ENCODE data around the gene PCDH12. TPM values are rescaled to one million over a fixed set of nuclear protein-coding genes. Genes with fewer than 3 reads are reported as not detected.

PCDH12 gene
- total and polyA plus RNA-seq, 4 experiments from 2014 or later, result 0.13 to 0.31 TPM; not detected in 2

DNA sequence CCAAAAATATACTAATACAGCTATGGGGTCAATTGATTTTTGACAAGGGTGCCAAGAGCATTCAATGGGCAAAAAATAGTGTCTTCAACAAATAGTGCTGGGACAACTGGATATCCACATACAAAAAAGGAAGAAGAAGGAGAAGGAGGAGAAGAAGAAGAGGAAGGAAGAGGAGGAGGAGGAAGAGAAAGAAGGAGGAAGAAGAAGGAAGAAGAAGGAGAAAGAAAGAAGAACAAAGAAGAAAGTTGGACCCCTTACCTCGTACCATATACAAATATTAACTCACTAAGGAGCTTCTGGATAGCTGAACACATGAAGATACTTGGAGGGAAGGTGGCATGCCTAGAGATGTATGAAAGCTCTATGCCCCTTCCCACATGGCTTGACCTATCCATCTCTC is 51.5 kb downstream of the PCDH12 start:
- intact Hi-C loops (cut with micrococcal nuclease), result no loop called here
- H3K9me3 Mint-ChIP-seq, result peaks cover 0 to 2% (median 0%) of the 10 kb centered on the region in 8 donors

DNA sequence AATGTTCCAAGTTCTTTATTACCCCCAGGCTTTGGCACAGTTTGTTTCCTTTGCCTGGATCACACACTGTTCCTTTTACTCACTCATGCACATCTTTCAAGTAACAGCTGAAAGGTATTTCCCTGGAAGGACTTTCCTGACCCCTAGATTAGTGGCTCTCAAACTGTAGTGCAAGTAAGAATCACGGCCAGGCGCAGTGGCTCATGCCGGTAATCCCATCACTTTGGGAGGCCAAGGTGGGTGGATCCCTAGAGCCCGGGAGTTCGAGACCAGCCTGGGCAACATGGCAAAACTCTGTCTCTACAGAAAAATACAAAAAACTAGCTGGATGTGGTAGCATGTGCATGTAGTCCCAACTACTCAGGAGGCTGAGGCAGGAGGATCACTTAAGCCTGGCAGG is 53.5 kb downstream of the PCDH12 start:
- intact Hi-C loops (cut with micrococcal nuclease), result no loop called here
- no peak overlapping the region for H3K27ac Mint-ChIP-seq
- no peaks in the 10 kb centered on the region for H3K4me1 ChIP-seq (ENCODE audit: insufficient read depth, low read length)
- no peak overlapping the region for H3K4me3 ChIP-seq (ENCODE audit: low read length in 2 of 2)
- ChIA-PET POLR2A (ENCODE audit: partially characterized antibody) (no interaction called here), CTCF (ENCODE audit: partially characterized antibody) (no interaction called here)
- no peak for DNase-seq
- H3K9me3 Mint-ChIP-seq, result peaks cover 0 to 2% (median 0%) of the 10 kb centered on the region in 8 donors
- no peaks in the 10 kb centered on the region for H3K27me3 ChIP-seq (ENCODE audit: insufficient read depth, low read length)
- peaks cover 1 to 15% of the 10 kb centered on the region in 2 donors for H3K27me3 Mint-ChIP-seq
- no peaks in the 10 kb centered on the region for H3K36me3 ChIP-seq (ENCODE audit: insufficient read depth, low read length)
- H3K4me3 Mint-ChIP-seq, result no peak overlapping the region
- H3K9me3 ChIP-seq (ENCODE audit: control insufficient read depth in 1 of 2, low read length in 2 of 2), result no peaks in the 10 kb centered on the region
- no peaks in the 10 kb centered on the region for H3K4me1 Mint-ChIP-seq
- no peak overlapping the region for H3K27ac ChIP-seq (ENCODE audit: low read depth, low read length)
- H3K36me3 Mint-ChIP-seq, result no peaks in the 10 kb centered on the region

More for the DNA sequence above, 51.5 kb downstream of the PCDH12 start:
- Mint-ChIP-seq H3K36me3 (no peaks in the 10 kb centered on the region), H3K4me1 (no peaks in the 10 kb centered on the region), H3K4me3 (no peak overlapping the region), H3K27me3 (peaks cover 1 to 15% of the 10 kb centered on the region in 2 donors), H3K27ac (no peak overlapping the region)
- Histone ChIP-seq H3K4me3 (ENCODE audit: low read length in 2 of 2) (no peak overlapping the region), H3K27me3 (ENCODE audit: insufficient read depth, low read length) (no peaks in the 10 kb centered on the region), H3K9me3 (ENCODE audit: control insufficient read depth in 1 of 2, low read length in 2 of 2) (no peaks in the 10 kb centered on the region), H3K27ac (ENCODE audit: low read depth, low read length) (no peak overlapping the region), H3K4me1 (ENCODE audit: insufficient read depth, low read length) (no peaks in the 10 kb centered on the region), H3K36me3 (ENCODE audit: insufficient read depth, low read length) (no peaks in the 10 kb centered on the region)
- ChIA-PET POLR2A (ENCODE audit: partially characterized antibody) (interaction anchor here (1.6 kb wide), 1 partner anchor 17 kb away, joined by 5 read pairs; the partner anchor contains the start of gene DELE1), CTCF (ENCODE audit: partially characterized antibody) (interaction anchor here (1.0 to 2.1 kb wide), 3 partner anchors 28 to 205 kb away, joined by 3 to 9 read pairs (median 7); partner anchors contain the start of gene PCDH1)
- no peak for DNase-seq

GRCh38 chr5:141903261-141903660 is 54.7 kb downstream of the PCDH12 start:
- intact Hi-C loops (cut with micrococcal nuclease), result no loop called here
- Mint-ChIP-seq H3K36me3 (no peaks in the 10 kb centered on the region), H3K27me3 (peaks cover 3 to 15% of the 10 kb centered on the region in 2 donors), H3K4me3 (no peak overlapping the region), H3K9me3 (peaks cover 0 to 2% (median 0%) of the 10 kb centered on the region in 8 donors), H3K27ac (no peak overlapping the region), H3K4me1 (no peaks in the 10 kb centered on the region)
- ChIA-PET POLR2A (ENCODE audit: partially characterized antibody) (no interaction called here), CTCF (ENCODE audit: partially characterized antibody) (no interaction called here)
- H3K36me3 ChIP-seq (ENCODE audit: insufficient read depth, low read length), result no peaks in the 10 kb centered on the region
- DNase-seq, result no peak
- no peaks in the 10 kb centered on the region for H3K4me1 ChIP-seq (ENCODE audit: insufficient read depth, low read length)
- H3K27me3 ChIP-seq (ENCODE audit: insufficient read depth, low read length), result no peaks in the 10 kb centered on the region
- no peak overlapping the region for H3K4me3 ChIP-seq (ENCODE audit: low read length in 2 of 2)
- no peaks in the 10 kb centered on the region for H3K9me3 ChIP-seq (ENCODE audit: control insufficient read depth in 1 of 2, low read length in 2 of 2)
- no peak overlapping the region for H3K27ac ChIP-seq (ENCODE audit: low read depth, low read length)

DNA sequence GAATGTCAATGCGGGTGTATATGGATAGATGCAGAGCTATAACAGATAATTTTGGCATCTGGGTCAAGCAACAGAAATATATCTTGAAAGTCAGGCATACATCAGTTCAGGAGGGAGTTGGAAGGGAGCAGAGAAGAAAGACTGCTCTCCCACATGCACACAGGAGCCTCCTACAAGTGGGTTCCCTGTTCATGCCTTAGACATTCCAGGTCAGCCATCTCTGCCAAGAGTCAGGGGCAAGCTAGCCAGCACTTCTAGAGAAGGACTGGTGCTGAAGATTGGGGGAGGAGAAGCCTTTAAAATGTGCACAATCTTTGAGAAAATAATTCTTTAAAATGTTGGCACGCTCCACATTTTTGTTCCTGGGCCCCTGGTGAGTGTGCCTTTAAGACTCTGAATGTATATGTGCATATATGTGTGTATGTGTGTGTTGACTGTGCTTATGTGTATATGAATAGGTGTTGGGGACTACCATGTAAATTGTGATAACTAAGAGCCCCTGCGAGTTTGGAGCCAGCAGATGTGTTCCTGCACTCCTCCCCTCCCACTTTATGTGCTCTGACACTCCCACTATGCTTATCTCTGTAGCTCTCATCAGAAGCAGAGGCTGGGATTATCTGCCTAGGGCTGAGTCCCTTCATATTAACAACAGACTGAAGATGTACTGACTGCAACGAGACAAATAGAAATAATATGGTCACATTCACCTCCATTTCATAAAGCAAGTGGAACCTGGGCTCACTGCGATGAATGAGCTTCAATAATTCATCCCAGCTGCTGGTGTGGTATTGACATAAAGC is 55.8 kb downstream of the PCDH12 start:
- POLR2A ChIA-PET (ENCODE audit: partially characterized antibody), result no interaction called here
- peaks cover 0 to 2% (median 0%) of the 10 kb centered on the region in 8 donors for H3K9me3 Mint-ChIP-seq
- peaks cover 3 to 15% of the 10 kb centered on the region in 2 donors for H3K27me3 Mint-ChIP-seq
- peak overlapping the region in 1 of 7 donors; percentile 48 for H3K27ac Mint-ChIP-seq
- Histone ChIP-seq H3K9me3 (ENCODE audit: control insufficient read depth in 1 of 2, low read length in 2 of 2) (no peaks in the 10 kb centered on the region), H3K36me3 (ENCODE audit: insufficient read depth, low read length) (no peaks in the 10 kb centered on the region), H3K4me1 (ENCODE audit: insufficient read depth, low read length) (no peaks in the 10 kb centered on the region), H3K27me3 (ENCODE audit: insufficient read depth, low read length) (no peaks in the 10 kb centered on the region), H3K27ac (ENCODE audit: low read depth, low read length) (no peak overlapping the region), H3K4me3 (ENCODE audit: low read length in 2 of 2) (no peak overlapping the region)
- intact Hi-C loops (cut with micrococcal nuclease), result no loop called here
- CTCF ChIA-PET (ENCODE audit: partially characterized antibody), result no interaction called here
- no peak overlapping the region for H3K4me3 Mint-ChIP-seq
- no peaks in the 10 kb centered on the region for H3K36me3 Mint-ChIP-seq
- no peak for DNase-seq
- H3K4me1 Mint-ChIP-seq, result no peaks in the 10 kb centered on the region

DNA sequence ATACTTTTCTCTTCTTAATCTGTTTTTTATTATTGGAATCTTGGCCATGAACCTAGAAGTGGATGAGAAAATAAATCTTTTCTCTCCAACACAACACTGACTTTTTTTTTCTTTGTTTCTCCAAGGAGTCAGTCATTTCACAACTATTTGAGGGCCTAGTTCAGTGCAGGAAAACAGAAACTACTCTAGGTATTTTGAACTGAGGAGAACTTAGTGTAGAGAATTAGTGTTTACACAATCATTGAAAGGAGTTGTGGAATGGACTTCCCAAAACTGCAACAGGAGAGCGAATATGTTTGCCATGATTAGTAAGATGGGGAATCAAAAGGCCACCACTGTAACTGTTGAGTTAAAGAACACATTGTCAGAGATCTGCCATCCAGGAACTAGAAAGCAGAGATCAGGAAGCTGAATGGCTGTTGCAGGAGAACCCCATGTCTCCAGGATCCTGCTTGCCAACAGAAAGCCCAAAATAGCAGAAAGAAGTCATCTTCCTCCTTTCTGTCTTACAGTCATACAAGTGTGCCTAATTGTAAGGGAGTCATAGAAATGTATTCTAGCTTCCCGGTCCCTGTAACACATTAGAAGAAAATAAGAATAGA is 59.5 kb downstream of the PCDH12 start:
- H3K9me3 Mint-ChIP-seq, result no peaks in the 10 kb centered on the region
- Histone ChIP-seq H3K27ac (ENCODE audit: low read depth, low read length) (no peak overlapping the region), H3K4me3 (ENCODE audit: low read length in 2 of 2) (no peak overlapping the region), H3K36me3 (ENCODE audit: insufficient read depth, low read length) (no peaks in the 10 kb centered on the region), H3K9me3 (ENCODE audit: control insufficient read depth in 1 of 2, low read length in 2 of 2) (no peaks in the 10 kb centered on the region), H3K4me1 (ENCODE audit: insufficient read depth, low read length) (no peaks in the 10 kb centered on the region), H3K27me3 (ENCODE audit: insufficient read depth, low read length) (no peaks in the 10 kb centered on the region)
- DNase-seq, result no peak
- H3K4me1 Mint-ChIP-seq, result no peaks in the 10 kb centered on the region
- intact Hi-C loops (cut with micrococcal nuclease), result no loop called here
- no peak overlapping the region for H3K4me3 Mint-ChIP-seq
- peaks cover 4 to 19% of the 10 kb centered on the region in 2 donors for H3K27me3 Mint-ChIP-seq
- CTCF ChIA-PET (ENCODE audit: partially characterized antibody), result interaction anchor here (0.7 to 3.0 kb wide), 3 partner anchors 16 to 207 kb away, joined by 3 to 11 read pairs (median 3); partner anchors contain the start of gene PCDH1
- POLR2A ChIA-PET (ENCODE audit: partially characterized antibody), result no interaction called here
- no peak overlapping the region for H3K27ac Mint-ChIP-seq
- H3K36me3 Mint-ChIP-seq, result no peaks in the 10 kb centered on the region

- no peak for DNase-seq
Observed at GRCh38 chr5:141897425-141897824, 60.6 kb downstream of the PCDH12 start.

More at GRCh38 chr5:141897425-141897824, 60.6 kb downstream of the PCDH12 start:
- H3K27ac Mint-ChIP-seq, result no peak overlapping the region
- no peak overlapping the region for H3K27ac ChIP-seq (ENCODE audit: low read depth, low read length)
- no peaks in the 10 kb centered on the region for H3K36me3 Mint-ChIP-seq
- H3K4me3 ChIP-seq (ENCODE audit: low read length in 2 of 2), result no peak overlapping the region
- no peaks in the 10 kb centered on the region for H3K9me3 ChIP-seq (ENCODE audit: control insufficient read depth in 1 of 2, low read length in 2 of 2)
- no peaks in the 10 kb centered on the region for H3K36me3 ChIP-seq (ENCODE audit: insufficient read depth, low read length)
- ChIA-PET POLR2A (ENCODE audit: partially characterized antibody) (no interaction called here), CTCF (ENCODE audit: partially characterized antibody) (interaction anchor here (3.0 kb wide), 1 partner anchor 18 kb away, joined by 11 read pairs; the partner anchor contains the start of gene PCDH1)
- H3K4me3 Mint-ChIP-seq, result no peak overlapping the region
- H3K9me3 Mint-ChIP-seq, result no peaks in the 10 kb centered on the region
- H3K27me3 ChIP-seq (ENCODE audit: insufficient read depth, low read length), result no peaks in the 10 kb centered on the region
- intact Hi-C loops (cut with micrococcal nuclease), result no loop called here
- H3K27me3 Mint-ChIP-seq, result peaks cover 4 to 18% of the 10 kb centered on the region in 2 donors
- H3K4me1 ChIP-seq (ENCODE audit: insufficient read depth, low read length), result no peaks in the 10 kb centered on the region
- H3K4me1 Mint-ChIP-seq, result no peaks in the 10 kb centered on the region

Data from CD4-positive, alpha-beta memory T cell (primary cell).